NCI-H146 treated with DMSO at 0.1 percent for 48 hours (cell line): Measurements from ENCODE around the gene ARHGAP28.

Source experiments
- DNase-seq: peaks from one replicate; lab custom pipeline; 2025; ENCODE audit not compliant: unreplicated experiment; lab: John Stamatoyannopoulos, UW

ARHGAP28 gene

DNA sequence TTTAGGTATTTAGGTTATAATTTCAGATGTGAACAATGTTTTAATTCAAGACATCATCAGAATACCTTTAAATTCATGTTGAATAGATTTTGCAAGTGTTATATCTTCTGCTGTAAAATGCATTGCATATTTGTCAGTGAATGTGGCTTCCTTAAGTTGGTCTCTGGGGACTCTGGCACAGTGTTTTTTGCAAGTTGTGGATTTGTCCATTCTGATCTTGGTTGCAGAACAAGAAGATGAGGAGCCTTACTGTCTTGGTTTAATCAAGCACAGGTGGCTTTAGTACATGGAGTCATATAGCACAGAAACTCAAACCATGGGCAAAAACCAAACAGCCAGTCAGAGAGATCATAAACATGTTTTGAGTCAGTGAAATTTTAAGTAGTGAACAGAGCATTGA is 135.7 kb downstream of the ARHGAP28 start:
- no peak for DNase-seq

DNA sequence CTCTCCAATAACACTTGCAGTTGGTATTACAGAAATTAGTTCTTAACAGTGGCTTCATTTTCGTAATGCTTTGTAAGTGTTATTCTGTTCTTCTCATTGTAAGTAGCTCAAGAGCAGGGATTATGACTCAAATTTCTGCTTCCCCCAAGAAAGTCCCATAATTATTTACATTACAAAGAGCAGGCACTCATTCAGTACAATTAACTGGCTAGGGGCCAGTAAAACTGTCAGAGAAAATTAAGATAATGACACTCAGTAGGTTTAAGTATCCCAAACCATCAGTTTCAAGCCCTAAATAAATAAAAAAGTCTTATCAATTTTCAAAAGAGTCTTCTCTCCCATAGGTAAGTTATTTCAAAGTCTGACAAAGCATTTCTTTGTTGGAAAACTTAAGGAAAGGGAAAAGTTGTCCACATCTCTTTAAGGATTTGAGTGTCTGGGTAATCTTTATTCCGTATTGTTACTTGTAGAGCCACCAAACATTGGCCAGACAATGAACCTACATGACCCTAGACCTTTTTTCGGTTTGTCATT is 137.1 kb downstream of the ARHGAP28 start:
- no peak for DNase-seq

DNA sequence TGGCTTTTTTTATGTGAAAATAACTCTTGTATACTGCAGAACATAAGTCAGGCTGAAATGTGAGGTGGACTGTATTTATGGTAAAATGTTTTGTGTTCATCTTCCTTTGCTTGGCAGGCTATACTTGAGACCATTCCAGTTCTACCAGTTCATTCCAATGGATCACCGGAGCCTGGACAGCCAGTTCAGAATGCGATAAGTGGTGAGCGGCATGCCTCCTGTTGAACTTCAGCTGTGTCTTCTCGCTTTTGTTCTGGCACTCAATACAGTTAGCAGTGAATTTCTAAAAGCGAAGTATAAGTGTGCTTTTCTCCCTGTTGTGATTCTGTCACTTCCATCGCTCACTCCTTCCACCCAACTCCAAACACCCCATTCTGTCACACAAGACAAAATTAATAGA is 138.5 kb downstream of the ARHGAP28 start:
- DNase-seq: no peak

DNA sequence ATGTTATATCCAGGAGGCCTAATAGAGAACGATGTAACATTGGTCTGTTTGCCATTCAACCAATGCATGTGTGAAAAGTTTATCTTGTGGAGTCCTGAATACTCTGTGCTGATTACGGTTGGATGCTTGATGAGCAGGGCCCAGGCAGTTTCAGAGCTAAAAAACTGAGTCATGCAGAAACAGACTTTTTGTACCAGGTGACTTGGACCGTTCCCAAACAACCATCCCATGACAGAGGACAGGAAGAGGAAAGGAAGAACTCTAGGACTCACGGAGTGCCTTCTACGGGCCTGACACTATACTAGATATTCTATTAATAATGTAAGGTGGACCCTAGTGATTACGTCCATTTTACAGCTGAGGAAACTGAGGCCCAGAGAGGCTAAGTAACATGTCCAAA is 142.1 kb downstream of the ARHGAP28 start:
- DNase-seq: no peak

DNA sequence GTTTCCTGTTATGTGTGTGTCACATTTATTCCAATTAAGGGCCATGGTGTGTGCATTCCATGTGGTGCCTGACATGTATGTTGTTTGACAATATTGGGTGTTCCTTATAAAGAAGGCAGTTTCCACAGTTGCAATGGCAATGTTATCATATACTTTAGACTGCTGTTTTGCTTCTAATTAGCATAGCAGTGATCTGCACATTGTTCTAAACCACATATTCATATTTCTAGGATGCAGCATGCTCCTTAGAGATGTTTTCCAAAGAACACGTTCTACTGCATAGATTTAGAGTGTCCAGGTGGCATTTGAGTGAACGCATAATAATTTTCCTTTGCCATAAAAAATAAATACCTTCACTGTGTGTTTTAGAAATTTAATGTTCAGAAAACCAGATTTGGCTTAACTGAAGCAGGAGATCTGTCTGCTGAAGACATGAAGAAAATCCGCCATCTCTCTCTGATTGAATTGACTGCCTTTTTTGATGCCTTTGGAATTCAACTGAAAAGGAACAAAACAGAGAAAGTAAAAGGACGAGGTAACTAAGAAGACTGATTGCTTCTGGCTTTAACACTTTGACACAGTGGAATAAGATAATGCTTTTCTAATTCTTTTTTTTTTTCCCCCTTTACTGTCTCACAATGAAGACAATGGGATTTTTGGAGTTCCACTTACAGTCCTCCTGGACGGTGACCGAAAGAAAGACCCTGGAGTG is 143.7 kb downstream of the ARHGAP28 start:
- no peak for DNase-seq

DNA sequence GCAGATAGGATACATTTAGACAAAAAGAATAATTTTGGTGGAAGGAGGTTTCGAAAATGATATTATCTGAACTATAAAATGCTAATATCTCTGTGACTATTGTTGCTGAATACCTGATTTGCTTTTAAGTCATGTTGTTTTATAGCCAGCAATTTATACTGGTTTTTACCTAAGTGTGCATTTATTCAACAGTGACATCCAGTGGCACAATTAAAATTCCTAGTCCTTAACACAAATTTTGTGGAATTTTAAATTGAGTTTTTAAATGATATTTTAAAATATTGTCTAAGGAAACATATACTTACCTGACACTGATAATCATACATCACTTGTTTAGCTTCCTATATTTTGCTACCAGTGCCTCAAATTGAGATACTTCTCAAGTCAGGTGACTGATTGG is 144.8 kb downstream of the ARHGAP28 start:
- no peak for DNase-seq

DNA sequence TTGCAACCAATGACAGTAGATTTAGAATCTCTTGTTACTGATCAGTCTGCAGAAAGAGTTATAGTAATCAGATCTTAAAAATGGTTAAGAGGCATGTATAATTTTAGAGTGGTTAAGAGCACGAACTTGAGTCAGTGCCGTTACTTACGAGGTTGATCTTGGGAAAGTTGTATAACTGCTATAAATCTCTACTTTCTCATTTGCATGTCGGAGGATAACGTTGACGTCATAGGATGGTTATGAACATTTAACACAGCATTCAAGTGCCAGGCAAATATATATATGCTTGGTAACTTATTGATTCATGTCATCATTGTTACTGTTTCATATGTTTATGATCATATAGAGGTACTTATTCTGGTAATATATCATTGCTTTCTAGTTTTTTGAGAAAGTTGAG is 146.2 kb downstream of the ARHGAP28 start:
- no peak for DNase-seq

DNA sequence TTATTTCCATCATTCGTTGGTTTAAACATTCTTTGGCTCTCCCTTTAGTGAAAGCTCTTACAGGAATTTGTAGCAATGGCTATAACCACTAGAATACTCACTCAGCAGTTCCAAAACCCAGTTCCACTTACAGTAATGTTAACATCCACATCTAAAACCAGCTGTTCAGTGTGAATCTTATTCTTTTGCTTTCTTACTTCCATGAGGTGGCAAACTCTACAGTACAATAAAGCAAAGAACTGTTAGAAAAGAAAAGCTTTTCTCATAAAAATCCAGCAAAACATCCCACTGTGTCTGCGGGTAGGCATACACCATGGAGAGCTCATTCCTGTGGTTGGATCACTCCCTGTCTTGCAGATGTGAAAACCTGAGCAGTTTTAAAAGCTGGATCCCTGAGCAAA is 147.1 kb downstream of the ARHGAP28 start:
- DNase-seq: no peak

DNA sequence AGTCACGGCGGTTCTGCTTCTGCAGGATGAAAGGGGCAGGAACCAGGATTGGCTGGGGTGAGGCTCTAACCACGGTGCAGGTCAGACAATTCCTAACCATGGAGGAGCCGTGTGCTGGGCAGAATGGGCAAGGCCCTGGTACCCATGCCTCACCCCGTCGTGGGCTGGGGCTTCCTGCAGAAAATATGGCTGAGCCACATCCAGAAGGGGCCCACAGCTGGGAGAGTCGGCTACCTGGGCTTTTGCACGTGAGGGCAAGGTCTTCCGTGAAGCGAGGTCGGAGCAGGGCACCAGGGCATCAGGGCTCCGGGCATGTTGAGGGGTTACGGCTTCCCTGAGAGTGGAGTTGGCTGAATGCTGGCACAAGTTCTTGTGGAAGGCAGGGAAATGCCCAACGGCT is 147.8 kb downstream of the ARHGAP28 start:
- DNase-seq: no peak

DNA sequence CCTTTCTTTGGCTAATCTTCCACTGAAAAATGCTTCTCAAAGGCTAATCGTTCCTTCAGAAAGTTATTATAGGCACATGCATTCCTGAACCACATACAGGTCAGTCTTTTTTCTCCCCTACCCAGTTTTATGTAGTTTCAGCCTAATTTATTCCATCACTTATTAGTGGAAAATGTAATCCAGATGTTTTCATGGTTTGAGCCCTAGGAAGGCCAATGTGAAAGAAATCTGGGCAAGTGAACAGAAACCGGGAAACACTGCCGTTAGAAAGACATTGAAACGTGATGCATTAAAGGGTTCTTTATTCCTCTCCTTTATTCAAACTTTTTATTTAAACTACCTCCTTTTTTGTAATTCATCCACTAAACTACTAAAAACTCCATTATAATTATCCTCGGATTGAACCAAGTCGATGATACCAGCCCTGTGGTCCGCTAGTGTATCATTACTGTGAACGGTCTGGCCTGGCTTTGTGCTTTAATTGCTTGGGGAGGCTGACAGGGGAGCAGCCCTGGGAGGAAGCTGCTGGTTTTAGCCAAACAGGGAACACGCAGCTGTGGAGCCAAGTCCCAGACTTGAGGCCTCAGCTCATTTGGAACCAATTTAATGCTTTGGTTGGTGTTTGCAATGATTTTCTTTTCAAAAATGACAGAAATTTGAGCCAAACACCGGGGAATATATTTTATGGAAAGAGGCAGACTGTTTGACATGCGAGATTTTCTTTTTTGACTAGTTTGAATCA is 149.2 kb downstream of the ARHGAP28 start:
- no peak for DNase-seq

DNA sequence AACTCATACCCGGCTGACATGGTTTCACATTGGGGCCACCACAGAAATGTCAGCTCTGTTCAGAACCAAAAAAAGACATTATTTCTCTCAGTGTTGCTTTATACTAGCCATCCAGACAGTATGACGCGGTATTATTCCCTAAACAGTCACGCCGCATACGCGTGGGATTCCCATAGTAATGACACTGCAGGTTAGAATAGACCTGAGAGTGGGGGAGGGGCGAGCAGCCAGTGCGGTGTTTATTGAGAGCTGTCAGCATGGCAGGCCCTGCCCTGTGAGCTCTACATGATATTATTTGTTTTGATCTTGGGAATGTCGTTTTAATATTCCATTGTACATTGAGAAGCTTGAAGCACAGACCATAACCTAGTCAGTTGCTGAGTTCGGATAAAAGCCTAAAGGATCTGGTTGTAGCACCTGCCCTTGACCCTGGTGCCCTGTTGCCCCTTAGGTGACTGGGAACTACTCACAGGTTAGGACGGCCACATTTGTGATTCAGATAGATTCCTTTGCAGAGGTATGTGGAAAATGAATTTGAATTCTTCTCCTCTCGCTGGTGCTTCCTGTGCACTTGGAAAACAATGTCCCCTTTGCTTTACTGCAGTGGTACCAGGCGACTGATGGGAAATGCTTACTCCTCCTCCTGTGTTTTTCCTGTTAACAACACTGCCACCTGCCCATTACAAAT is 150.1 kb downstream of the ARHGAP28 start:
- no peak for DNase-seq

DNA sequence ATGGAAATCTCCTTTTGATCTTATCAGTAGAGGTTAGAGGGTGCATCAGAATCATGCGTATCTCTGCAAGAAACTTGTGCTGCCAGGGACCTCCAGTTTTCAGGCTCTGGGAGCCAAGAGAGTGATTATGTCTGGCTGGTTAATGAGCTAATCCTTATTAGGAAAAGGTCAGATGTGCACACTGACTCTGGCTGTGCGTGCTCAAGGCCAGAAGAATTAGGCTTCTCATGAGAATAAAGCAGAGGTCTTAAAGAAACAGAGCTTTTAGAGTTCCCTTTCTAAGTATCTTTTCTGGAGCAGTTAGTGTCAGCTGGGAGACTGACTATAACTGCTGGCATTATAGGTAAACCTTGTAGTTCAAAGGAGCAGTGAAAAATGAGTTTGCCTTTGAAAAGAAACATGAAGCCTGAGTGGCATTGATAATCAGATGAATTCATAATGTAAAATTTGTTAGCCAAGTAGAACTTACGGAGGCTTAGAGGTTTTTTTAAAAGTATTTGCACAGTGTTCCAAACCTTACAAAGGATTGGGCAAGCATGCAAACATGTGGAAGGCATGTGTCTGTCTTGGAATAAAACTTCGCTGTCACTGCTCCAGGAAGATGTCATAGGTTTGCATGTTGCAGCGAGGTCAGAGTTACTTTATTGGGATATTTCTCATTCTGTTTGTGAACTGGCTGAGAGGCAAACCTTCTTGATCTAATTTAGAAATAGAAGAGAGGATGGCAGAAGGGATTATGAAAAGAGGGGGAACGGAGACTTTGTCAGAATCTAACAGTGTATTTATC is 151.7 kb downstream of the ARHGAP28 start:
- DNase-seq: no peak

DNA sequence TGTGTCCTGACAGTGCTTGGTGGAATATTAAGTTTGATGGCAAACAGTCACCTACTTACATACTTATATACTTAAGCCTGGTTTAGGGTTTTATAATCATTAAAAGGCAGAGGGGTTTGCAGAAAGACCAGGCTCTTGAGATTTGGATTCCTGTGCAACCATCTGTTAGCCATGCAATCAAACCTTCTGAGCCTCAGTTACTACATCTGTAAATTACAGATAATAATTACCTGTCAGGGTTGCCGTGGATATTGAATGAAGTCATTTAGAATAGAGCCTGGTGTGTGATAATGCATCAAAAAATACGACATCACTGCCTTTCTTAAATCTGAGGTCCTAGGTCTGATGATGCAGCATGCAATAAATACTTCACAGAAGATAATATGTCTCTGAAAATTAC is 152.9 kb downstream of the ARHGAP28 start:
- DNase-seq: no peak

DNA sequence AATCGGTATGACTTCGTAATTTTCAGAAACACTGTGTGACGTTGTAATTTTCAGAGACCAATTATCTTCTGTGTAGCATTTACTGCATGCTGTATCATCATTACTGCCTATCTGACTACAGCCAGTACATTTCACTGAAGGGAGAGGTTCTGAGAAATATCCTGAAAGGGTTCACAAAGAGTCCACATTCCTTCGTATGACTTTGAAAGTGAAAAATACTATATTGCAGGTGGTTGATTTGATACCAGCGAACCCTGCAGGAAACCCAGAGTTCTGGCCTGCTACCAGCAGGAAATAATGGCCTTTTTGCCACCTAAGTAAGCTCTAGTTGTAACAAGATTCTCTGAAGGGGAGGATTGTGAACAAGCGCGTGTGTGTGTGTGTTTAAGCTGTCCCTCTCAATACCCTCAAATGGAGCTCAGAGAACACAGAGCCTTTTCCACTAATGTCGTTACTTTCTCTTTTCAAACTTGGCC is 155.5 kb downstream of the ARHGAP28 start:
- DNase-seq: no peak

DNA sequence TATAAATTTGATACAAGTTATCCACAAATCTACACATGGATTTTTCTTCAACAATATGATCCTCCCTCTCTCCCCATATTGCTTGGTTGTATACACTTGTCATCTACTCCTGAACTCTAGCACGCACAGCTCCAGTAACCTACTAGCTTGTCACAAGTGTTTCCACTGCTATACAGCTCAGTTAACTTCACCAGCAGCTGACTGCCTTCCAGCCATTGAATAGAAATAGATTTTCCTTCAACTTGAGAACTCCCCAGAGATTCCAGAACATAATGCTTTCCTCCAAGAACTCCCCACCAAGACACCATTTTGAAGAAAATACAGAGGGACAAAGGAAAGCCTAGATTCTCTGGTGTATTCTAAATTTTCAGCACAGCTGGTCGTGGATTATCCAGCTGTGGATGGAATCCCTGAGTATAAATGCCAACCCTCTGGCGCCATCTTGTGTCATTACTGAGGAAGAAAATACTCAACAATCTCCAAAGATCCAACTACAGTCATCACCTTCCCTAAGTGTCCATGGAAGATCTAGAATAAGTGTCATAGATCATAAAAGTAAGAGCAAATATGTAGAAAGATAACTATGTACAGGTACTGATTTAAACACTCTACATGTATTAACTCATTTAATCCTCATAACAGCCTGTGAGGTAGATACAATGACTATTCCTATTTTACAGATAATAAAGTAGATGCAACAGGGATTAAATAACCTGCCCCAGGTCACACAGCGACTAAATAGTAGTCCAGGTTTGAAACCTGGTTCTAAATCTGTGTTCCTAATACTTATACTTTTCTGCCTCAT is 156.7 kb downstream of the ARHGAP28 start:
- DNase-seq: no peak

DNA sequence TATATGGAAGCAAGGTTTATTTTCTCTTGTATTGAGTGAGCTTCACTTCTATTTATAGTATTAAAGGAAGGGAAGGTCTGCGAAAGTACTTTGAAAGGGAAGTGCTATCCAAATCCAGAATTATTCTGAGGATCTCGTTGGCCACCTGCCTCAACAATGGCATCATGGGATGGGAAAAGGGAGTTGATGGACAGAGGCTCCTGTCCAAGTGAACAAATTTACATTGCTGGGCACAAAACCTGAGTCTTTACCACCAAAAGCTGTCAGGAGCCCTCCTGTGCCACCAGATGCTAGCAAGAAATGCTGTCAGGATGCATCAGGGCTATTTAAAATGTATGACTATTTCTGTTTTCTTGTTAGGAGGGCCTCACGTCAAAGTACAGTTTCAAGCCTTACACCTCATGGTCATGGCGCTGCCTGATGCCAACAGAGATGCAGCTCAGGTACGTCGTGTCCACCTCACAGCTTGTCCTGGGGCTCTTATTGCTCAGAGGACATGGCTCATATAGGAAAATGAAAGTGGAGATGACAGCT is 157.3 kb downstream of the ARHGAP28 start:
- no peak for DNase-seq

DNA sequence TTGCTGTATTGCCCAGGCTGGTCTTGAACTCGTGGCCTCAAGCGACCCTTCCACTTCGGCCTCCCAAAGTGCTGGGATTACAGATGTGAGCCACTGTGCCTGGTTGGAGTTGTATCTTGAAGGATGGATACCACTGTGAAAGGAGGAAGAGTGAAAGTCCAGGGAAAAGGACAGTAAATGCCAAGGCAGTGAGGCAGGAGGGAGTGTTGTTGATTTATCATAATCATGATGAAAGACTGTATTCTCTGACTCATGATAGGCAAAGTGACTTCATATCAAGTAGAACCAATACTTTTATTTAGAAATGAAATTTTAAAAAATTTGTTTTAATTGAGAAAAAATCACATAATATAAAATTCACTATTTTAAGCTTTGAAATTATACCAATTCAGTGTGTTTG is 162.3 kb downstream of the ARHGAP28 start:
- no peak for DNase-seq

DNA sequence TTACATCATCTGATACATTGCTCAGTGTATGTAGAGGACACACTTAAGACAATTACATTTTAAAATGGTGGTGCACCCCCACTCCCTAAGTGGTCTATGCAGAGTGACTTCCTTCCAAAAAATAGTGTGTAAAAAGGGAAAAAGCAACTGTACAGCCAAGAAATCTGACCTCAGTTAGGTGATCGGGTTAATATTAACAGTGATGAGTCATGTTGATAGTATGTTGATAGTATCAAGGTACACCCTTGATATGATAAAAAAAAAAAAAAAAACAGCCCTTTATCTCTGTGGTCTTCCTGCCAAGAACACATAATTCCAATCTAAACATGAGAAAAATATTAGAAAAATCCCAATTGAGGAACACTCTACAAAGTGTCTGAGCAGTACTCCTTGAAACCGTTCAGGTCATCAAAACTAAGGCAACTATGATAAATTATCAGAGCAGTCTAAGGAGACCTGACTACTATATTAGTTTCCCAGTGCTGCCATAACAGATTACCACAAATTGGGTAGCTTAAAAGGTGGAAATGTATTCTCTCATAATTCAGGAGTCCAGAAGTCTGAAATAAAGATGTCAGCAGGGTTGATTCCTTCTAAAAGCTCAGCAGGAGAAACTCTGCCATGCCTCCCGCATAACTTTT is 171.9 kb downstream of the ARHGAP28 start:
- no peak for DNase-seq

DNA sequence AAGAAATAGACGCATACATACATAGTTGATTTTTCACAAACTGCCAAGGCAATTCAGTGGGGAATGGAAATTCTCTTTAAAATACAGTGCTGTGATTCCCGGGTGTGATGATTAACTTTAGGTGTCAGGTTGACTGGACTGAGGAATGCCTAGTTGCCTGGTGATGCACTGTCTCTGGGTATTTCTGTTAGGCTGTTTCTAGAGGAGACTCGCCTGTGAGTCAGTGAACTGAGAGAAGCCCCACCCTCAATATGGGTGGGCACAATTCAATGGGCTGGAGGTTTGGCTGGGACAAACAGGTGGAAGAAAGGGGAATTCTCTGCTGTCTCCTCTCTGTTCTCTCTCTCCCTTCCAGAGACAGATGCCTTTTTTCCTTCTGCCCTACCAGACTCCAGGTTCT is 187.6 kb downstream of the ARHGAP28 start:
- no peak for DNase-seq
